Measurements from ENCODE around the gene RUFY1. TPM values are rescaled to one million over a fixed set of nuclear protein-coding genes. Genes with fewer than 3 reads are reported as not detected.
"Not testable (repeated sequence)": the region's sequence is repeated elsewhere in the genome, so short reads cannot be mapped to it uniquely, and the experiment has no call there.

RUFY1 gene
- total and polyA plus RNA-seq, 2 experiments from 2014 or later = 38.6 to 42.3 TPM

DNA sequence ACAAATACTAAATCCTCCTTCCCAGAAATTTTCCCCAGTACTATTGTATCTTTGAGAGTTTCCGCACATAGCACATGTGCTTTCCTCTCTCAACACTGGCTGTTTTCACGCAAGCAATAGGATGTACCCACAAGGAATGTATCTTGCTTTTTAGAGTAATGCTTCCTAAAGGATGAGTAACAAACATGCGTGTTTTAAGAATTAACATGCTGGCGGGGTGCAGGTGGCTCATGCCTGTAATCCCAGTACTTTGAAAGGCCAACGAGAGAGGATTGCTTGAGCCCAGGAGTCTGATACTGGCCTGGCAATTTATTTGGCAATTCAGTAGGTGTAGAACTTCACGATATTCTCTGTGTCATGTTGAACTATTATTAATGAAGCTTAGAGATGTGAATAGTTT lies 4.6 kb downstream of the RUFY1 start:
- Histone ChIP-seq H3K9me3 (ENCODE audit: low read depth) (no peaks in the 10 kb centered on the region), H3K9me2 (replicated peaks; ENCODE audit: insufficient read depth) (no peaks in the 10 kb centered on the region), H4K20me1 (ENCODE audit: insufficient read depth, poor library complexity, severe bottlenecking) (peaks cover 9% of the 10 kb centered on the region), H3K36me3 (replicated peaks; ENCODE audit: insufficient read depth, low read depth) (no peaks in the 10 kb centered on the region), H3K4me3 (no peak overlapping the region), H3K4me1 (ENCODE audit: insufficient read depth) (peaks cover 11% of the 10 kb centered on the region), H2AFZ (no peak overlapping the region), H3K79me2 (peaks cover 80% of the 10 kb centered on the region), H3K4me2 (no peak overlapping the region), H3K27me3 (no peaks in the 10 kb centered on the region), H3K27ac (no peak overlapping the region)
- DNase-seq (ENCODE audit: low spot score) = no peak
- TF ChIP-seq EZH2phosphoT487 (IDR thresholded peaks at IDR 0.05; ENCODE audit: low read depth, severe bottlenecking, unreplicated experiment) = no peak
- TF ChIP-seq EZH2 (IDR thresholded peaks at IDR 0.05; ENCODE audit: borderline replicate concordance) = no peak
- TF ChIP-seq, protein P1, sequence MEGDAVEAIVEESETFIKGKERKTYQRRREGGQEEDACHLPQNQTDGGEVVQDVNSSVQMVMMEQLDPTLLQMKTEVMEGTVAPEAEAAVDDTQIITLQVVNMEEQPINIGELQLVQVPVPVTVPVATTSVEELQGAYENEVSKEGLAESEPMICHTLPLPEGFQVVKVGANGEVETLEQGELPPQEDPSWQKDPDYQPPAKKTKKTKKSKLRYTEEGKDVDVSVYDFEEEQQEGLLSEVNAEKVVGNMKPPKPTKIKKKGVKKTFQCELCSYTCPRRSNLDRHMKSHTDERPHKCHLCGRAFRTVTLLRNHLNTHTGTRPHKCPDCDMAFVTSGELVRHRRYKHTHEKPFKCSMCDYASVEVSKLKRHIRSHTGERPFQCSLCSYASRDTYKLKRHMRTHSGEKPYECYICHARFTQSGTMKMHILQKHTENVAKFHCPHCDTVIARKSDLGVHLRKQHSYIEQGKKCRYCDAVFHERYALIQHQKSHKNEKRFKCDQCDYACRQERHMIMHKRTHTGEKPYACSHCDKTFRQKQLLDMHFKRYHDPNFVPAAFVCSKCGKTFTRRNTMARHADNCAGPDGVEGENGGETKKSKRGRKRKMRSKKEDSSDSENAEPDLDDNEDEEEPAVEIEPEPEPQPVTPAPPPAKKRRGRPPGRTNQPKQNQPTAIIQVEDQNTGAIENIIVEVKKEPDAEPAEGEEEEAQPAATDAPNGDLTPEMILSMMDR (IDR thresholded peaks at IDR 0.05; ENCODE audit: poor library complexity) = no peak
- WGBS (ENCODE audit: low lambda C conversion rate, missing lambda C conversion rate) = 96% methylated on average over 6 of the region's 6 CpGs

DNA sequence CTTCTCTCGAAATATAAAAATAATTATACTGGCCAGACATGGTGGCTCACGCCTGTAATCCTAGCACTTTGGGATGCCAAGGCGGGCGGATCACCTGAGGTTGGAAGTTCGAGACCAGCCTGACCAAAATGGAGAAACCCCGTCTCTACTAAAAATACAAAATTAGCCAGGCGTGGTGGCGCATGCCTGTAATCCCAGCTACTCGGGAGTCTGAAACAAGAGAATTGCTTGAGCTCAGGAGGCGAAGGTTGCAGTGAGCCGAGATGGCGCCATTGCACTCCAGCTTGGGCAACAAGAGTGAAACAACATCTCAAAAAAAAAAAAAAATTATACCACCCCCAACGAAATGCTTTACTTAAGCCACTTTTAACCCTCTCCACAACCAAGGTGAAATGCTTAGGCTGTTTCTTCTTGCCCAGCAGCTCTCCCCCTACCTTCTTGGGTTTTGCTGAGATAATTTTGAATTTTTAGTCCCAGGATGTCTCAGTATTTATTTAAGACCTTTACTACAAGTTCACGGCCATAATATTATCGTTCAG lies 8.0 kb downstream of the RUFY1 start:
- H3K9me3 ChIP-seq (ENCODE audit: low read depth); H3K27me3 ChIP-seq; H3K4me1 ChIP-seq (ENCODE audit: insufficient read depth); DNase-seq (ENCODE audit: low spot score); H4K20me1 ChIP-seq (ENCODE audit: insufficient read depth, poor library complexity, severe bottlenecking); H3K9me2 ChIP-seq (replicated peaks; ENCODE audit: insufficient read depth); H3K36me3 ChIP-seq (replicated peaks; ENCODE audit: insufficient read depth, low read depth): not testable (repeated sequence)
- Histone ChIP-seq H3K4me2 (peak overlapping the region; percentile 76), H2AFZ (peak overlapping the region; percentile 62), H3K4me3 (peak overlapping the region; percentile 44), H3K79me2 (peaks cover 70% of the 10 kb centered on the region), H3K27ac (peak overlapping the region; percentile 92)
- WGBS (ENCODE audit: low lambda C conversion rate, missing lambda C conversion rate) = 73% methylated on average over 15 of the region's 15 CpGs

DNA sequence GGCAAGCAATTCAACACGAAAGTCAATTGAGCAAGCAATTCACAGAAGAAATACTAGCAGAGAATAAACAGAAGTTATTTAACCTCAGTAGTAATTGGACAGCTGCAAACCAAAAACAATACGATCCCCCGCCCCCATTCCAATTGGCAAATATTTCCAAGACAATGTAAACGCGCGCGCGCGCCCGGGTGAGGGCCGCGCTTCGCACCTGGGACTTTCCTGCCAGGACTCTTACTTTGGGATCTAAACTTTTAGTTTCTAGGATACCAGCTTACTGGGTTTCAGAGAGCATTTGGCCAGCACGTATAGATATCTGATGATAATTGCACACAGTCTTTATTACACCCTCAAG lies 8.6 kb downstream of the RUFY1 start:
- Histone ChIP-seq H3K9me2 (replicated peaks; ENCODE audit: insufficient read depth) (no peaks in the 10 kb centered on the region), H3K27me3 (no peaks in the 10 kb centered on the region), H4K20me1 (ENCODE audit: insufficient read depth, poor library complexity, severe bottlenecking) (no peaks in the 10 kb centered on the region), H3K79me2 (peaks cover 64% of the 10 kb centered on the region), H3K9me3 (ENCODE audit: low read depth) (no peaks in the 10 kb centered on the region), H3K4me1 (ENCODE audit: insufficient read depth) (peaks cover 6% of the 10 kb centered on the region), H3K36me3 (replicated peaks; ENCODE audit: insufficient read depth, low read depth) (no peaks in the 10 kb centered on the region), H2AFZ (peak overlapping the region; percentile 62), H3K27ac (peak overlapping the region; percentile 92), H3K4me3 (peak overlapping the region; percentile 44), H3K4me2 (peak overlapping the region; percentile 76)
- DNase-seq (ENCODE audit: low spot score) = peak; percentile 65
- WGBS (ENCODE audit: low lambda C conversion rate, missing lambda C conversion rate) = 18% methylated on average over 14 of the region's 14 CpGs
- TF ChIP-seq EZH2 (IDR thresholded peaks at IDR 0.05; ENCODE audit: borderline replicate concordance) = no peak
- no peak for TF ChIP-seq EZH2phosphoT487 (IDR thresholded peaks at IDR 0.05; ENCODE audit: low read depth, severe bottlenecking, unreplicated experiment)
- TF ChIP-seq, protein P1 (IDR thresholded peaks at IDR 0.05; ENCODE audit: poor library complexity) = no peak

DNA sequence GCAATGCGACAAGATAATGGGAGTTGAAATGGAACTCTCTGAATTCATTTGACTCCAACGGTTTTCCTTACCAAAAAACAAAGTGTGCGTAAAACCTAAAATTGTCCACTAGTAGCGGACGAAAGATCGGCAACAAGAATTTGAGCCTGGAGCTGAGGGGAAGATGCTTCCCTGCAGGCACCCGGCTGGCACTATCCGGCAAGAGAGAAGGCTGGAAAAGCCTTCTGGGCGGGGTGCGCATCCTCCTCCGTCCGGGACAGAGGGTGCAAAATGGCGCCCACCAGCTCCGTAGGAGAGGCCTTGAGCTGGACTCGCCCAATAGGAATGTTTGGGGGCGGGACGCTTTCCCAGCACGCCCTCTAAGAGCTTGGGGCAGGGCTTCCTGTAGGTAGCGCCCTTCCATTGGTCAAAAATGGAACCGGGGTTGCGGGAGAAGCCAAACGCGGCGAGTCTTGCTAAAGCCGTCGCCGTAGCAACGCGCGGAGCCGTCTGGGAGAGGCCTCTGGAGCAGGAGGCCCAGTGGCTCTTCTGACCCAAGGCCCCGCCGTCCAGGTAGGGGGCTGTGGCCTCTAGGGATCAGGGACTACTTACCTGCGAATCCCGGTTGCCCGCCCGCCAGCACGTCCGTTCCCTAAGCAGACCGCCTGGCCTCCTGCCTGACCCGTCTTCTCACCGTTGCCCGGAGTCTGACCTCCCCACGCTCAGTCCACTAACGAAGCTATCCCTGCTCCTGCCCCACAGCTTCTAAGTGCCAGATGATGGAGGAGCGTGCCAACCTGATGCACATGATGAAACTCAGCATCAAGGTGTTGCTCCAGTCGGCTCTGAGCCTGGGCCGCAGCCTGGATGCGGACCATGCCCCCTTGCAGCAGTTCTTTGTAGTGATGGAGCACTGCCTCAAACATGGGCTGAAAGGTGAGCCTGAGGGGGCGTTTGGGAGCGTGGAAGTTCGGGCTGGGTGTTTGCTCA lies 9.2 kb downstream of the RUFY1 start:
- H3K9me3 ChIP-seq (ENCODE audit: low read depth) = no peaks in the 10 kb centered on the region
- 16% methylated on average over 39 of the region's 52 CpGs for WGBS (ENCODE audit: low lambda C conversion rate, missing lambda C conversion rate)
- H4K20me1 ChIP-seq (ENCODE audit: insufficient read depth, poor library complexity, severe bottlenecking) = no peaks in the 10 kb centered on the region
- DNase-seq (ENCODE audit: low spot score) = peak; percentile 99
- peak overlapping the region; percentile 44 for H3K4me3 ChIP-seq
- peaks cover 57% of the 10 kb centered on the region for H3K79me2 ChIP-seq
- H3K4me2 ChIP-seq = peak overlapping the region; percentile 80
- H3K4me1 ChIP-seq (ENCODE audit: insufficient read depth) = peaks cover 6% of the 10 kb centered on the region
- H3K9me2 ChIP-seq (replicated peaks; ENCODE audit: insufficient read depth) = no peaks in the 10 kb centered on the region
- peak overlapping the region; percentile 62 for H2AFZ ChIP-seq
- H3K27ac ChIP-seq = peak overlapping the region; percentile 92
- no peaks in the 10 kb centered on the region for H3K27me3 ChIP-seq
- no peaks in the 10 kb centered on the region for H3K36me3 ChIP-seq (replicated peaks; ENCODE audit: insufficient read depth, low read depth)
- no peak for TF ChIP-seq EZH2 (IDR thresholded peaks at IDR 0.05; ENCODE audit: borderline replicate concordance)

Measured in hepatocyte (in vitro differentiated cells).